Measurements from ENCODE around the gene MYLK. TPM values are rescaled to one million over a fixed set of nuclear protein-coding genes. Genes with fewer than 3 reads are reported as not detected.
"Not testable (repeated sequence)": the region's sequence is repeated elsewhere in the genome, so short reads cannot be mapped to it uniquely, and the experiment has no call there.

The MYLK gene
- total RNA-seq, 4 donors from 2014 or later: 9.7 to 92.8 (median 32.5) TPM

- peak in 1 of 2 donors; percentile 57 for DNase-seq (ENCODE audit: low spot score in 2 of 2)
- 72 to 80% methylated on average over 1 to 6 of the region's 6 CpGs for WGBS, 2 donors
- intact Hi-C loops (cut with DNase I; ENCODE audit: low total_unique reads): no loop called here
- H3K4me3 ChIP-seq (ENCODE audit: low read depth, poor library complexity, severe bottlenecking): no peak overlapping the region
- TF ChIP-seq CTCF (IDR thresholded peaks at IDR 0.05): no peak
- no peak for TF ChIP-seq POLR2A (IDR thresholded peaks at IDR 0.05)
Observed at GRCh38 chr3:123740391-123740822, 143.7 kb downstream of the MYLK start.

GRCh38 chr3:123739754-123740153, 144.4 kb downstream of the MYLK start:
- H3K4me3 ChIP-seq (ENCODE audit: low read depth, poor library complexity, severe bottlenecking): no peak overlapping the region
- no peak for TF ChIP-seq POLR2A (IDR thresholded peaks at IDR 0.05)
- intact Hi-C loops (cut with DNase I; ENCODE audit: low total_unique reads): no loop called here
- peak in 1 of 2 donors; percentile 15 for DNase-seq (ENCODE audit: low spot score in 2 of 2)
- 61 to 72% methylated on average over 2 of the region's 2 CpGs for WGBS, 2 donors

- TF ChIP-seq POLR2A (IDR thresholded peaks at IDR 0.05) (no peak), CTCF (IDR thresholded peaks at IDR 0.05) (no peak)
- intact Hi-C loops (cut with DNase I; ENCODE audit: low total_unique reads): no loop called here
- no peak overlapping the region for H3K4me3 ChIP-seq (ENCODE audit: low read depth, poor library complexity, severe bottlenecking)
- DNase-seq (ENCODE audit: low spot score in 2 of 2): peak in 1 of 2 donors; percentile 7
- WGBS, 2 donors: 91 to 96% methylated on average over 2 of the region's 2 CpGs
Observed at GRCh38 chr3:123739106-123739505, 145.0 kb downstream of the MYLK start.

GRCh38 chr3:123738522-123738921, 145.6 kb downstream of the MYLK start:
- H3K4me3 ChIP-seq (ENCODE audit: low read depth, poor library complexity, severe bottlenecking); intact Hi-C loops (cut with DNase I; ENCODE audit: low total_unique reads): not testable (repeated sequence)
- DNase-seq (ENCODE audit: low spot score in 2 of 2): peak in 1 of 2 donors; percentile 4
- 90 to 97% methylated on average over 5 of the region's 5 CpGs for WGBS, 2 donors

GRCh38 chr3:123737168-123737567, 147.0 kb downstream of the MYLK start:
- peak in 1 of 2 donors; percentile 50 for DNase-seq (ENCODE audit: low spot score in 2 of 2)
- H3K4me3 ChIP-seq (ENCODE audit: low read depth, poor library complexity, severe bottlenecking): no peak overlapping the region
- no peak for TF ChIP-seq POLR2A (IDR thresholded peaks at IDR 0.05)
- no peak for TF ChIP-seq CTCF (IDR thresholded peaks at IDR 0.05)
- 93 to 98% methylated on average over 14 of the region's 14 CpGs for WGBS, 2 donors
- intact Hi-C loops (cut with DNase I; ENCODE audit: low total_unique reads): no loop called here

DNA sequence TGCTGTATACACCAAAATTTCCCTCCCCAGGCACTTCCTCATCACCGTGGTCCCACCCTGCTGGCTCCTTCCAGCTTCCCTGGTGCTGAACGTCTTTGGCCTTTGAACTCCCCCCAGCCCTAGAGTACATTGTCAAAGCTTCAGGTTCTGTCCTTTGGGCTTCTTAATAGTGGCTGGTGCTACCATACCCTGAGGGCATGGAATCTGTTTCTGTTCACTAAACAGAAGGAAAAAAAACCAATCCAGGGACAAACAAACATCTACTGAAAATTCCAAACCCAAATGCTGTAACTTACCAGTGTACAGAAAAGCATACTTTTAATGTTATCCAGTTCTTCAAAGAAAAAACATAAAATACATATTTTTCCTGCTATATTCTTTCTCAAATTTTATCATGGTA, 148.7 kb downstream of the MYLK start:
- intact Hi-C loops (cut with DNase I; ENCODE audit: low total_unique reads): no loop called here
- DNase-seq (ENCODE audit: low spot score in 2 of 2): peak in 1 of 2 donors; percentile 32
- WGBS, 2 donors: 70 to 73% methylated on average over 2 of the region's 2 CpGs
- H3K4me3 ChIP-seq (ENCODE audit: low read depth, poor library complexity, severe bottlenecking): no peak overlapping the region
- TF ChIP-seq POLR2A (IDR thresholded peaks at IDR 0.05) (no peak), CTCF (IDR thresholded peaks at IDR 0.05) (no peak)

DNA sequence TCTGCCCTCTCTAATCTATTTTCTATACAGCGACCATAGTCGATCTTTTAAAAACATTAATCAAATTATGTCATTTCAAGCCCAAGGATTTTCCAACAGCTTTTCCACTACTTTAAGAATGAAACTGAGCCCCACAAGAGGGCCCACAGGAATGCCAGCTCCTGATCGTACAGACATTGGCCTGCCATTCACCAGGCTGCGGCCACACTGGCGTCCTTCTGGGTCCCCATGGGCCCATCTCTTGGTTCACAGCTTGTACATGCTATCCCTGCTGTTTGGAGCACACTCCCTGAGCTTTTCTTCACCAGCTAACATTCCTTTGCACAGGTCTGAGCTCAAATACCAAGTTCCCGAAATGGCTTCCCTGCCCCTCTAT, 149.6 kb downstream of the MYLK start:
- DNase-seq (ENCODE audit: low spot score in 2 of 2): peak in 1 of 2 donors; percentile 59
- TF ChIP-seq CTCF (IDR thresholded peaks at IDR 0.05) (no peak), POLR2A (IDR thresholded peaks at IDR 0.05) (no peak)
- 72 to 78% methylated on average over 6 of the region's 6 CpGs for WGBS, 2 donors
- H3K4me3 ChIP-seq (ENCODE audit: low read depth, poor library complexity, severe bottlenecking): no peak overlapping the region
- intact Hi-C loops (cut with DNase I; ENCODE audit: low total_unique reads): no loop called here

All from lower leg skin (tissue), 4 donors.